ENCODE data around the gene MAP3K5.
"Not testable (repeated sequence)": the region's sequence is repeated elsewhere in the genome, so short reads cannot be mapped to it uniquely, and the experiment has no call there.

The MAP3K5 gene

GRCh38 chr6:136772685-136773472 is 19.4 kb downstream of the MAP3K5 start:
- no peak for TF ChIP-seq POLR2A (IDR thresholded peaks at IDR 0.05; ENCODE audit: low read depth, low read length)
- FAIRE-seq, result no peak
- no peak for DNase-seq (ENCODE audit: insufficient read length, low spot score)

- FAIRE-seq (no peak), DNase-seq (ENCODE audit: insufficient read length, low spot score) (no peak)
- TF ChIP-seq POLR2A (IDR thresholded peaks at IDR 0.05; ENCODE audit: low read depth, low read length), result no peak
These were observed 21.0 kb downstream of the MAP3K5 start for GRCh38 chr6:136771306-136771705.

- TF ChIP-seq POLR2A (IDR thresholded peaks at IDR 0.05; ENCODE audit: low read depth, low read length), result no peak
- FAIRE-seq, result no peak
These were observed 22.5 kb downstream of the MAP3K5 start for GRCh38 chr6:136769759-136770158.

GRCh38 chr6:136769124-136769523 is 23.2 kb downstream of the MAP3K5 start:
- DNase-seq (ENCODE audit: insufficient read length, low spot score) (no peak), FAIRE-seq (no peak)
- TF ChIP-seq POLR2A (IDR thresholded peaks at IDR 0.05; ENCODE audit: low read depth, low read length), result no peak

More at GRCh38 chr6:136769759-136770158, 22.5 kb downstream of the MAP3K5 start:
- DNase-seq (ENCODE audit: insufficient read length, low spot score), result no peak

GRCh38 chr6:136767570-136768309 is 24.5 kb downstream of the MAP3K5 start:
- no peak for TF ChIP-seq POLR2A (IDR thresholded peaks at IDR 0.05; ENCODE audit: low read depth, low read length)
- DNase-seq (ENCODE audit: insufficient read length, low spot score), result no peak
- no peak for FAIRE-seq

GRCh38 chr6:136767103-136767502 is 25.2 kb downstream of the MAP3K5 start:
- DNase-seq (ENCODE audit: insufficient read length, low spot score) (no peak), FAIRE-seq (no peak)
- TF ChIP-seq POLR2A (IDR thresholded peaks at IDR 0.05; ENCODE audit: low read depth, low read length), result no peak

- FAIRE-seq (no peak), DNase-seq (ENCODE audit: insufficient read length, low spot score) (no peak)
- TF ChIP-seq POLR2A (IDR thresholded peaks at IDR 0.05; ENCODE audit: low read depth, low read length), result no peak
These were observed 26.0 kb downstream of the MAP3K5 start for GRCh38 chr6:136766274-136766673.

- TF ChIP-seq POLR2A (IDR thresholded peaks at IDR 0.05; ENCODE audit: low read depth, low read length), result no peak
- no peak for DNase-seq (ENCODE audit: insufficient read length, low spot score)
- no peak for FAIRE-seq
These were observed 27.7 kb downstream of the MAP3K5 start for GRCh38 chr6:136764517-136764993.

- no peak for TF ChIP-seq POLR2A (IDR thresholded peaks at IDR 0.05; ENCODE audit: low read depth, low read length)
- FAIRE-seq (no peak), DNase-seq (ENCODE audit: insufficient read length, low spot score) (no peak)
These were observed 28.4 kb downstream of the MAP3K5 start for GRCh38 chr6:136763716-136764516.

- FAIRE-seq, result no peak
- DNase-seq (ENCODE audit: insufficient read length, low spot score), result no peak
- TF ChIP-seq POLR2A (IDR thresholded peaks at IDR 0.05; ENCODE audit: low read depth, low read length), result no peak
These were observed 29.0 kb downstream of the MAP3K5 start for GRCh38 chr6:136763255-136763654.

- FAIRE-seq, result no peak
- no peak for DNase-seq (ENCODE audit: insufficient read length, low spot score)
- no peak for TF ChIP-seq POLR2A (IDR thresholded peaks at IDR 0.05; ENCODE audit: low read depth, low read length)
These were observed 30.0 kb downstream of the MAP3K5 start for GRCh38 chr6:136762022-136762975.

GRCh38 chr6:136761227-136761922 is 30.9 kb downstream of the MAP3K5 start:
- no peak for TF ChIP-seq POLR2A (IDR thresholded peaks at IDR 0.05; ENCODE audit: low read depth, low read length)
- no peak for FAIRE-seq
- no peak for DNase-seq (ENCODE audit: insufficient read length, low spot score)

GRCh38 chr6:136760781-136761180 is 31.5 kb downstream of the MAP3K5 start:
- not testable (repeated sequence) for FAIRE-seq; DNase-seq (ENCODE audit: insufficient read length, low spot score)

Measured in H54 (cell line).